IMR-90 (cell line): ENCODE data around the gene TNS1. TPM values are rescaled to one million over a fixed set of nuclear protein-coding genes. Genes with fewer than 3 reads are reported as not detected.
A peak's percentile ranks its signal among the peaks of the same experiment; 100 is the strongest.

Source experiments
- ATAC-seq: fragments of 200-7000 bp; cut with Tn5 transposase; 2 replicates; pipeline ENCODE4 v1.9.1; 2020; ENCODE audit warnings: low read depth, mild to moderate bottlenecking, moderate library complexity
- BruUV-seq: library from RNA; stranded (reverse); fragments of 400-500 nt; replicated peaks from 2 replicates; lab custom pipeline; 2021; lab: Mats Ljungman, UMichigan
- CTCF ChIA-PET: fragments of 300-600 bp; formaldehyde crosslinking; extraction: SDS; loops from one replicate; lab custom pipeline; 2021; ENCODE audit warnings: antibody characterized with exemption; lab: Yijun Ruan, JAX
- POLR2A ChIA-PET: fragments of 300-600 bp; sonication (Branson Sonifier 250); formaldehyde crosslinking; loops from one replicate; lab custom pipeline; 2022; ENCODE audit warnings: antibody characterized with exemption; ENCODE audit not compliant: unreplicated experiment; lab: Charles Lee
- DNase-seq: peaks from one replicate; pipeline ENCODE4 v3.0.0; 2013
- H2AFZ ChIP-seq: replicated peaks from 2 replicates; pipeline ENCODE3; 2013; ENCODE audit warnings: low read length, mild to moderate bottlenecking; ENCODE audit not compliant: poor library complexity
- H2AK5ac ChIP-seq: 2 replicates; pipeline ENCODE4 v1.6.1; 2013; ENCODE audit warnings: low read depth, low read length, inconsistent platforms
- H2AK9ac ChIP-seq: replicated peaks from 2 replicates; pipeline ENCODE3; 2013; ENCODE audit warnings: mild to moderate bottlenecking, low read depth, low read length, moderate library complexity; ENCODE audit not compliant: poor library complexity
- H2BK120ac ChIP-seq: 2 replicates; pipeline ENCODE4 v1.6.1; 2013; ENCODE audit warnings: low read depth, low read length, inconsistent platforms
- H2BK15ac ChIP-seq: 3 replicates; pipeline ENCODE4 v1.6.1; 2013; ENCODE audit warnings: low read depth, low read length, inconsistent platforms
- H2BK20ac ChIP-seq: 2 replicates; pipeline ENCODE4 v1.6.1; 2013; ENCODE audit warnings: low read depth, mild to moderate bottlenecking, inconsistent platforms, low read length, moderate library complexity
- H2BK5ac ChIP-seq: 2 replicates; pipeline ENCODE4 v1.6.1; 2013; ENCODE audit warnings: mild to moderate bottlenecking, low read depth, low read length, inconsistent platforms; ENCODE audit not compliant: poor library complexity, severe bottlenecking
- H3K14ac ChIP-seq: replicated peaks from 2 replicates; pipeline ENCODE4 v1.6.1; 2013; ENCODE audit warnings: low read depth, low read length, inconsistent platforms
- H3K18ac ChIP-seq: 2 replicates; pipeline ENCODE4 v1.6.1; 2013; ENCODE audit warnings: low read depth, low read length, control low read depth
- H3K23ac ChIP-seq: 2 replicates; pipeline ENCODE4 v1.6.1; 2013; ENCODE audit warnings: low read depth, low read length, inconsistent platforms
- H3K27ac ChIP-seq: 2 replicates; pipeline ENCODE4 v1.5.1; 2013; ENCODE audit warnings: mild to moderate bottlenecking, control low read depth, low read length; ENCODE audit not compliant: insufficient read depth
- H3K27me3 ChIP-seq: 2 replicates; pipeline ENCODE4 v1.6.1; 2013; ENCODE audit warnings: low read length; ENCODE audit not compliant: control insufficient read depth, insufficient read depth
- H3K36me3 ChIP-seq: 2 replicates; pipeline ENCODE4 v1.6.1; 2013; ENCODE audit warnings: low read length, mixed read lengths; ENCODE audit not compliant: control insufficient read depth, insufficient read depth
- H3K4ac ChIP-seq: 2 replicates; pipeline ENCODE4 v1.6.1; 2013; ENCODE audit warnings: low read depth, low read length, inconsistent platforms
- H3K4me1 ChIP-seq: 2 replicates; pipeline ENCODE4 v1.6.1; 2013; ENCODE audit warnings: low read length, mixed read lengths; ENCODE audit not compliant: control insufficient read depth, insufficient read depth
- H3K4me2 ChIP-seq: 2 replicates; pipeline ENCODE4 v1.6.1; 2013; ENCODE audit warnings: low read depth, mild to moderate bottlenecking, control low read depth, low read length, moderate library complexity
- H3K4me3 ChIP-seq: 2 replicates; pipeline ENCODE4 v1.5.1; 2013; ENCODE audit warnings: low read depth, mild to moderate bottlenecking, control low read depth, low read length, moderate library complexity; ENCODE audit not compliant: insufficient read depth
- H3K56ac ChIP-seq: 2 replicates; pipeline ENCODE4 v1.6.1; 2013; ENCODE audit warnings: low read length, inconsistent platforms; ENCODE audit not compliant: insufficient read depth; ENCODE audit errors: extremely low read depth
- H3K79me1 ChIP-seq, 2 experiments: 2 replicates each; pipeline ENCODE4 v1.6.1; 2013; ENCODE audit warnings: low read length in 2 of 2, inconsistent platforms in 1 of 2, low read depth in 1 of 2
- H3K9ac ChIP-seq: 2 replicates; pipeline ENCODE4 v1.6.1; 2013; ENCODE audit warnings: low read depth, low read length, control low read depth
- H3K9me1 ChIP-seq: 2 replicates; pipeline ENCODE4 v1.6.1; 2013; ENCODE audit warnings: low read length, inconsistent platforms; ENCODE audit not compliant: insufficient read depth
- H3K9me3 ChIP-seq: 2 replicates; pipeline ENCODE4 v1.6.1; 2013; ENCODE audit warnings: low read length; ENCODE audit not compliant: control insufficient read depth, insufficient read depth
- H4K20me1 ChIP-seq: 2 replicates; pipeline ENCODE4 v1.6.1; 2013; ENCODE audit warnings: low read length, inconsistent platforms; ENCODE audit not compliant: insufficient read depth
- H4K5ac ChIP-seq: 2 replicates; pipeline ENCODE4 v1.6.1; 2013; ENCODE audit warnings: mild to moderate bottlenecking, low read depth, low read length, control low read depth
- H4K8ac ChIP-seq, 2 experiments: 2 replicates each; pipeline ENCODE4 v1.6.1; 2013; ENCODE audit warnings: low read depth in 2 of 2, low read length in 2 of 2, control low read depth in 1 of 2, inconsistent platforms in 1 of 2
- H4K91ac ChIP-seq: 2 replicates; pipeline ENCODE4 v1.6.1; 2013; ENCODE audit warnings: low read depth, low read length, inconsistent platforms; ENCODE audit not compliant: insufficient read depth
- CTCF ChIP-seq: conservative IDR thresholded peaks from 2 replicates; pipeline ENCODE4 v1.5.1; 2012; ENCODE audit warnings: mild to moderate bottlenecking, low read depth, low read length, improper control_type of control experiment
- MAFK ChIP-seq: IDR thresholded peaks from 2 replicates; pipeline ENCODE4 v1.6.1; 2012; ENCODE audit warnings: low read depth, low read length, improper control_type of control experiment
- USF2 ChIP-seq: fragments of 150-350 bp; IDR thresholded peaks from 2 replicates; pipeline ENCODE4 v1.6.1; 2017; ENCODE audit warnings: mild to moderate bottlenecking, antibody characterized with exemption, low read length, low read depth
- WGBS, 2 experiments: methylation state at CpG; one replicate each; pipeline versions ENCODE4 v1.1.5 to v1.1.7; 2013; ENCODE audit warnings: missing lambda C conversion rate in 2 of 2; ENCODE audit not compliant: insufficient read length in 1 of 2; ENCODE audit errors: extremely low coverage in 2 of 2; 5-methylcytosine and 5-hydroxymethylcytosine counted together
- dilution Hi-C: fragments of 300-500 bp; cut with HindIII; formaldehyde crosslinking; loops from one replicate; pipeline ENCODE4 v1.14.3; 2018; ENCODE audit warnings: low sequenced_read_pairs; ENCODE audit not compliant: unreplicated experiment
- in situ Hi-C: fragments of 300-500 bp; cut with MboI; formaldehyde crosslinking; loops from 3 replicates; pipeline ENCODE4 v1.14.3; 2019; ENCODE audit warnings: low sequenced_read_pairs, inconsistent platforms, mixed read lengths
- intact Hi-C: fragments of 100-400 bp; cut with micrococcal nuclease; formaldehyde crosslinking; loops from 2 replicates; pipeline ENCODE4 v1.10.0; 2022
- polyA plus RNA-seq, 3 experiments: library from polyadenylated mRNA; depleted of rRNA; stranded (reverse); fragments of >200 nt; gene quantifications; 2 replicates each; pipeline ENCODE4 v1.2.3, GENCODE V29; 2012; ENCODE audit warnings: low replicate concordance in 1 of 3
- total RNA-seq: library from RNA; depleted of rRNA; stranded (reverse); fragments of >200 nt; gene quantifications from 2 replicates; pipeline ENCODE4 v1.2.3, GENCODE V29; 2012

The TNS1 gene
- total and polyA plus RNA-seq, 2 of the 4 experiments (the other 2 are of a cell fraction): 41.1 to 45.2 TPM

- TF ChIP-seq USF2: no peak
These were observed 101.9 kb downstream of the TNS1 start (continued) for GRCh38 chr2:217900780-217901360.

GRCh38 chr2:217900010-217900779 is 102.6 kb downstream of the TNS1 start:
- dilution Hi-C loops (no loop called here), in situ Hi-C loops (loop anchor here (5.0 kb wide), 1 partner anchor 87 kb away; no protein-coding TSS in a partner anchor), intact Hi-C loops (no loop called here)
- H3K79me1 ChIP-seq: peaks cover 40 to 89% of the 10 kb centered on the region in 2 experiments
- H3K4me1 ChIP-seq: peaks cover 46% of the 10 kb centered on the region
- 0 out of 2 replicates have a peak overlapping the region, but pooled peaks have one; percentile 17 for H3K4ac ChIP-seq
- H3K4me3 ChIP-seq: no peak overlapping the region
- H3K9ac ChIP-seq: no peak overlapping the region
- WGBS, 2 experiments: 95% methylated on average over 4 of the region's 16 CpGs; no CpG with 5 or more reads in 1 of the 2 experiments
- POLR2A ChIA-PET: no interaction called here
- H3K56ac ChIP-seq: no peak overlapping the region
- ATAC-seq (no peak), DNase-seq (no peak)
- no peak overlapping the region; the same call in 1 of the 2 replicates for H2BK120ac ChIP-seq
- H4K20me1 ChIP-seq: peaks cover 11% of the 10 kb centered on the region
- no peak overlapping the region for H3K23ac ChIP-seq
- no peak overlapping the region for H3K14ac ChIP-seq
- 0 out of 3 replicates have a peak overlapping the region, but pooled peaks have one; percentile 25 for H2BK15ac ChIP-seq
- H2AFZ ChIP-seq: no peak overlapping the region
- 0 out of 2 replicates have a peak, but pooled peaks have one; percentile 7 for TF ChIP-seq CTCF
- TF ChIP-seq MAFK: no peak
- no peak overlapping the region for H3K27ac ChIP-seq
- H2BK5ac ChIP-seq: peak overlapping the region; percentile 3
- peaks cover 37% of the 10 kb centered on the region for H3K9me1 ChIP-seq
- no peaks in the 10 kb centered on the region for H3K9me3 ChIP-seq
- H4K8ac ChIP-seq: no peak overlapping the region
- no peak overlapping the region; the same call in 1 of the 2 replicates for H4K91ac ChIP-seq
- H3K36me3 ChIP-seq: peaks cover 27% of the 10 kb centered on the region
- H4K5ac ChIP-seq: no peak overlapping the region
- CTCF ChIA-PET: interaction anchor here (1.1 to 1.3 kb wide), 3 partner anchors 20 to 115 kb away, joined by 3 to 5 read pairs (median 4); no protein-coding TSS in a partner anchor
- peak overlapping the region; percentile 69; the same call in 1 of the 2 replicates for H2AK5ac ChIP-seq
- no peak overlapping the region for H3K18ac ChIP-seq
- H3K4me2 ChIP-seq: no peak overlapping the region
- no peak overlapping the region for H2AK9ac ChIP-seq
- BruUV-seq: no TSS peak
- no peaks in the 10 kb centered on the region for H3K27me3 ChIP-seq
- no peak overlapping the region for H2BK20ac ChIP-seq
